ENCODE measurements around the gene TSKU. TPM values are rescaled to one million over a fixed set of nuclear protein-coding genes. Genes with fewer than 3 reads are reported as not detected.

The TSKU gene
- total RNA-seq, 1 donor from 2014 or later: 7.1 TPM

DNA sequence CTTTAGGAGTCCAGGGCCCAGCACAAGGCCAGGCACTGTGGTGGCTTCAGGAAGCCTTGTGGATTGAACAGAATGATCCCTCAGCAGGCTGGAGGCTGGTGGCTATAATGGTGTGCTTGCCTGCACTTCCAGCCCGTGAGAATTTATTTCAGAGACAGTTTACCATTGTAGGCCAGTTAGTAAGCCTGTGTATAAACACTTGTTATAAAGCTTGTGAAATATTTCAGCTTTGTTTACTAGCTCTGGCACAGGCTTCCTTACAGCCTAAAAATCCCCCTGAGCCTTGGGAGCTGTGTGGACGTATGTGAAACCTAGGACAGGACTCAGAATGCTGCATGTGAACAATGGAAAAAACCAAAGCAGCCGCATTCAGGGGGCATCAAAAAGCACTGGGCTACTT lies 51.0 kb downstream of the TSKU start:
- Histone ChIP-seq H3F3A (ENCODE audit: low read depth) (peaks cover 11% of the 10 kb centered on the region), H3K36me3 (no peaks in the 10 kb centered on the region), H3K27me3 (no peaks in the 10 kb centered on the region), H3K27ac (no peak overlapping the region), H3K79me2 (ENCODE audit: low read depth) (no peaks in the 10 kb centered on the region), H3K4me3 (no peak overlapping the region), H3K4me2 (no peak overlapping the region), H3K9me3 (ENCODE audit: low read depth) (no peaks in the 10 kb centered on the region), H2AFZ (replicated peaks) (no peak overlapping the region), H3K4me1 (peaks cover 20% of the 10 kb centered on the region), H4K20me1 (ENCODE audit: low read depth) (no peaks in the 10 kb centered on the region), H3K9ac (no peak overlapping the region)
- H3K9me3 Mint-ChIP-seq: peaks cover under 1% of the 10 kb centered on the region
- H3K36me3 Mint-ChIP-seq: no peaks in the 10 kb centered on the region
- TF ChIP-seq EZH2 (IDR thresholded peaks at IDR 0.05) (no peak), EZH2phosphoT487 (IDR thresholded peaks at IDR 0.05) (no peak), CTCF (IDR thresholded peaks at IDR 0.05) (no peak)
- peaks cover 5% of the 10 kb centered on the region for H3K27me3 Mint-ChIP-seq (ENCODE audit: insufficient read depth, low read depth)
- no peak overlapping the region for H3K4me3 Mint-ChIP-seq
- no peak overlapping the region for H3K27ac Mint-ChIP-seq
- no peak for DNase-seq (ENCODE audit: low spot score)
- H3K4me1 Mint-ChIP-seq: peaks cover 8% of the 10 kb centered on the region

- no peaks in the 10 kb centered on the region for H3K9me3 Mint-ChIP-seq
- H3K4me3 Mint-ChIP-seq: no peak overlapping the region
- no peak overlapping the region for H3K4me3 ChIP-seq
- no peaks in the 10 kb centered on the region for H3K27me3 ChIP-seq
- no peak overlapping the region for H2AFZ ChIP-seq (replicated peaks)
- H3K36me3 Mint-ChIP-seq: no peaks in the 10 kb centered on the region
- no peaks in the 10 kb centered on the region for H3K9me3 ChIP-seq (ENCODE audit: low read depth)
- H3K27me3 Mint-ChIP-seq (ENCODE audit: insufficient read depth, low read depth): peaks cover 5% of the 10 kb centered on the region
- H3F3A ChIP-seq (ENCODE audit: low read depth): peaks cover 13% of the 10 kb centered on the region
- no peak overlapping the region for H3K4me2 ChIP-seq
- peaks cover 11% of the 10 kb centered on the region for H3K4me1 Mint-ChIP-seq
- no peak for DNase-seq (ENCODE audit: low spot score)
- no peaks in the 10 kb centered on the region for H3K79me2 ChIP-seq (ENCODE audit: low read depth)
- peaks cover 20% of the 10 kb centered on the region for H3K4me1 ChIP-seq
- H4K20me1 ChIP-seq (ENCODE audit: low read depth): no peaks in the 10 kb centered on the region
- no peak overlapping the region for H3K9ac ChIP-seq
- H3K27ac ChIP-seq: no peak overlapping the region
- H3K27ac Mint-ChIP-seq: no peak overlapping the region
- TF ChIP-seq CTCF (IDR thresholded peaks at IDR 0.05): no peak
- no peak for TF ChIP-seq EZH2 (IDR thresholded peaks at IDR 0.05)
- TF ChIP-seq EZH2phosphoT487 (IDR thresholded peaks at IDR 0.05): no peak
- H3K36me3 ChIP-seq: no peaks in the 10 kb centered on the region
Measured at GRCh38 chr11:76835036-76835435, 51.9 kb downstream of the TSKU start.

GRCh38 chr11:76835928-76836612 lies 52.9 kb downstream of the TSKU start:
- H3K27ac ChIP-seq: no peak overlapping the region
- H3K79me2 ChIP-seq (ENCODE audit: low read depth): no peaks in the 10 kb centered on the region
- no peaks in the 10 kb centered on the region for H3K9me3 ChIP-seq (ENCODE audit: low read depth)
- H3K27me3 ChIP-seq: no peaks in the 10 kb centered on the region
- no peak overlapping the region for H3K9ac ChIP-seq
- H3K4me2 ChIP-seq: no peak overlapping the region
- TF ChIP-seq CTCF (IDR thresholded peaks at IDR 0.05): no peak
- TF ChIP-seq EZH2 (IDR thresholded peaks at IDR 0.05): no peak
- no peak for TF ChIP-seq EZH2phosphoT487 (IDR thresholded peaks at IDR 0.05)
- H3K27ac Mint-ChIP-seq: no peak overlapping the region
- H3K4me1 ChIP-seq: peaks cover 20% of the 10 kb centered on the region
- DNase-seq (ENCODE audit: low spot score): no peak
- H3K36me3 ChIP-seq: no peaks in the 10 kb centered on the region
- H3K4me3 Mint-ChIP-seq: no peak overlapping the region
- no peak overlapping the region for H2AFZ ChIP-seq (replicated peaks)
- no peaks in the 10 kb centered on the region for H4K20me1 ChIP-seq (ENCODE audit: low read depth)
- H3K27me3 Mint-ChIP-seq (ENCODE audit: insufficient read depth, low read depth): peaks cover under 1% of the 10 kb centered on the region
- peaks cover 13% of the 10 kb centered on the region for H3F3A ChIP-seq (ENCODE audit: low read depth)
- no peak overlapping the region for H3K4me3 ChIP-seq
- peaks cover 11% of the 10 kb centered on the region for H3K4me1 Mint-ChIP-seq
- H3K36me3 Mint-ChIP-seq: no peaks in the 10 kb centered on the region
- no peaks in the 10 kb centered on the region for H3K9me3 Mint-ChIP-seq
